Colon (tissue), 2 donors: Measurements from ENCODE around the gene CD6.

Experiments used
- FAIRE-seq: peaks from 2 replicates; lab custom pipeline; 2012; peaks lifted over from hg19 to GRCh38; lab: Jason Lieb, UNC
- donor health status: control.
- donor health status: control.

Gene CD6

GRCh38 chr11:60984636-60985035, 13.2 kb downstream of the CD6 start:
- FAIRE-seq = no peak

DNA sequence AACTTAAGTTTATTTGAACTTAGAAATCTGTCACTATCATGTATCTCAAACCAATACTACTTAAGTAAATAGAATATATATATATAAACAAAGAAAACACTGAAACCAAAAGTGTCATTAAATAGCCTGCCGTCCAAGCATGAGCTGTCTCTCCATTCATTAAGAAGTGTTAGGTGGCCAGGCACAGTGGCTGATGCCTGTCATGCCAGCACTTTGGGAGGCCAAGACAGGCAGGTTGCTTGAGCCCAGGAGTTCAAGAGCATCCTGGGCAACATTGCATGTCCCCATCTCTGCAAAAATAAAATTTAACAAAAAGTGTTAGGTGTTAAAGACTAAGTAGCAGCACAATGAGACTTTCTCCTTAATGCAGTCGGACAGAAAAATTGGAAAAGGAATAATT, 14.0 kb downstream of the CD6 start:
- no peak for FAIRE-seq

DNA sequence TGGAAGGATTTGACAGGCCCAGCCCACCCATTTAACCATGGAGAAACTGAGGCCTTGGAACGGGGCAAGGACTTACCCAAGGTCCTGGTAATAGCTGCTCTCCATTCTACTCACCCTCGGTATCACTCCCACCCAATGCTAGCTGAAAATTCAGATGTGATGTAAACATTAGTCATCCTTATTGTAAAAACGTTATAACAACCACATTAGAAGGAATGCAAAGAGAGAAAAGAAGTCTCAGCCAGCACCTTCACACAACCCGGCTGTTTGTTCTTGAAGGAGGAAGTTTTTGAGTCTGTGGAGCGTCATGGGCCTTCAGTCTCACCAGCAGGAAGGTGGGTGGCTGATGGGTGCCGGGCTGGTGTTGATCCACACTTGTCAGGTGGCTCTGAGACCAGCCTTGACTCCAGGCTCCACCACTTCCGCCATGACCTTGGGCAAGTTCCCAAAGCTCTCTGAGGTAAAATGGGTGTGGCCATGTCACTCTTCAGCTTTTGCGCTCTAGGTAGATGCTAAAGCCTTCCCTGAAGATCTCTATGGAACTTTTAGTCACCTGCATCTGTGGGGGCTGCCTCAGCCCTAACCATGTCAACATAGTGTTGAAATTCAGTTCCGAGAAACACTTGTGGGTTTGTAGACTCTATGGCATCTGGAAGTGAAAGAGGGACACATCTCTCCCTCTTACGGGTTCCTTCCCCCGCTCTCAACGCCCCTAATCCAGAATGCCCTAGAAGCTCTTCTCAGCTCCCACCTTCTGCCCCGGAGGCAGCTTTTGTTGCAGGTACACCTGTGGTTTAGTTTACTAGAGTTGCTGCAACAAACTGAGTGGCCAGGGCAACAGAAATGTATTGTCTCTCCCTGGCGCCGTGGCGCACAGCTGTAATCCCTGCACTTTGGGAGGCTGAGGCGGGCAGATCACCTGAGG, 14.8 kb downstream of the CD6 start:
- no peak for FAIRE-seq

- FAIRE-seq = no peak
Observed at GRCh38 chr11:60987577-60988277, 16.2 kb downstream of the CD6 start.

- FAIRE-seq = no peak
Observed at GRCh38 chr11:60988658-60989057, 17.2 kb downstream of the CD6 start.

DNA sequence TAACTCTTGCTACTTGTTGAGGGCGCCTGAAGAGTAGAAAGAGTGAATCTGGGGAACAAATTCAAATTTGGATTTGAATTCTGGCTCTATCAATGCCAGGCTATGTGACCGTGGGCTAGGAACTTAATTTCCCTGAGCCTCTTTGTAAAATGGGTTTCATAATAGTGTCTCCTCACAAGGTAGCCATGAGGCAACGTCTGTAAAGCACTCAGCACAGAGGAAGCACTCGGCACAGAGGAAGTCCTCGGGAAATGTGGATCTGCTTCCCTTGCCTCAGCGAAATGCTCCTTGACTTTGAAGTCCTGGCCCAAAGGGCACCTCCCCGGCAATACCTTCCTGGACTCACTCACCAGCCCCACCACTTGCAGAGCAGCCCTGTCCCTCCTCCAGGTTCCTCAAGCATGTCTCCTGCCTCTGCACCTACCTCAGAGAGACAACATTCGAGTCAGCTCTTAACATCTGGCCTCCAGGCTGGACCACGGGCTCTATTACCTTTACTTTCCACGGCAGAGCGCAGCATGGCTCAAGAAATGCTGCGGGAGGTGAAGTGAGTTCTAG, 17.7 kb downstream of the CD6 start:
- FAIRE-seq = no peak

- FAIRE-seq = no peak
Observed at GRCh38 chr11:60991457-60991856, 20.0 kb downstream of the CD6 start.

DNA sequence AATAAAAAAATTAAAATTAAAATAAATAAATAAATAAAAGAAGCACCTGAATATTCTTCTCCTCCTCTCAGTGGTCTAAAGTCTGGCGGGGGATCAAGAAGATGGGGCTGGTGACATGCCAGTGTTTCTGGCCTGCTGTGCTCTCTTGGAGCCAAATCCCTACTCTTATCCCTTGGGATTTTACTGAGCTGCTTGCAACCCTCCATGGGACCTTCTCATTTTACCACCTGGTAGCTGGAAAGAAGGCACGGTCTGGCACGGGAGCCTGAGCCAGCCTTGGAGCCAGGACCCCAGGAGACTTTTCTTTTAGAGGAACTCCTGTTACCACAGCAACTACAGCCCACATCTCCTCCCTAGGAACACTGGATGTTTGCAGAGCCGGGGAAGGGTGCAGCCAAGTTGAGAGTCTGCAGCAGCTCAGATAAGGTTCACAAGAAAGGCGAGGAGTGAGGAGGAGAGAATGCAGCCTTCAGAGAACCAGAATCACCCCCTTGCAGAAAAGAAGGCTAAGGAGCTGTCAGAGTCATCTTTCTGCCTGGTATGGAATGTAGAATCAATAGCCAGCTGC, 21.4 kb downstream of the CD6 start:
- FAIRE-seq = no peak

- no peak for FAIRE-seq
Observed at GRCh38 chr11:60993615-60994014, 22.1 kb downstream of the CD6 start.

DNA sequence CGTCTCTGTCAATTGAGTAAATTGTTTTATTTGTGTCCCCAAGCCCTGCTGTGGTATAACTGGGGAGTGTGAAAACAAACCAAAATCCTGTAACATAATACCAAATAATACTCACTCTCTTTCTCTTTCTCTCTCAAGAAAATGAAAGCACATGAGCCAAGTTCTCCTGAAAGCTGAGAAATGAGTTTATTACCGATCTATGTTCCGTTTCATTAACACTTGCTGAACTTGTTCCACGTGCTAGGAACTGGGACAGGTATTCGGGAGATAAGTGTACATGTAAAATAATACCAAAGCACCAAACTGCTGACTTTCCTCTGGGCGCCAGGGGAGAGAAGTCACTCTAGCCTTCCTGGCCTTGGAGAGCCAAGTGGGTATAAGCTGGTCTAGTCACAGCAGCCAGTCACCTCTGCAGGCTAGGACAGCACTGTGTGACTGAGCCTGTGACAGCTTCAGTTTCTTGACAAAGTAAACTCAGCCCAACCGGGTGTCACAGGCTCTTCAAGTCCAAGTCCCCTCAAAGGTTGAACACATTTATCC, 23.1 kb downstream of the CD6 start:
- FAIRE-seq = no peak

DNA sequence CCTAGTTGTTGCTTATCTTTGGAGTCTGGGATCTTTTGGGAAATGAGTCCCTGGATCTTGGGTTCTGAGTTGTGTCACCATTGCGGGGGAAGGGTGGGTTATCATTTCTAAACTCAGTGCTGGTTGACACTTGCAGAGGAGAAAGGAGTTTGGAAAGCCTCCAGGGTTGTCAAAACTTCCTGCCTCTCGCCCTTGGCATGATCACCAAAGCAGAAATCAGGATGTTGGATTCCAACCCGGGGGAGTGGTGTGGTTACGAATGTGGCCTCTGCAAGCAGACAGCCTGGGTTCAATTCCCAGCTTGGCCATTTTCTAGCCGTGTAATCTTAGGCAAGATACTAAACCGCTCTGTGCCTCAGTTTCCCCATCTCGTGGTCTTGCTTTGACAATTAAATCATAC, 24.3 kb downstream of the CD6 start:
- no peak for FAIRE-seq

DNA sequence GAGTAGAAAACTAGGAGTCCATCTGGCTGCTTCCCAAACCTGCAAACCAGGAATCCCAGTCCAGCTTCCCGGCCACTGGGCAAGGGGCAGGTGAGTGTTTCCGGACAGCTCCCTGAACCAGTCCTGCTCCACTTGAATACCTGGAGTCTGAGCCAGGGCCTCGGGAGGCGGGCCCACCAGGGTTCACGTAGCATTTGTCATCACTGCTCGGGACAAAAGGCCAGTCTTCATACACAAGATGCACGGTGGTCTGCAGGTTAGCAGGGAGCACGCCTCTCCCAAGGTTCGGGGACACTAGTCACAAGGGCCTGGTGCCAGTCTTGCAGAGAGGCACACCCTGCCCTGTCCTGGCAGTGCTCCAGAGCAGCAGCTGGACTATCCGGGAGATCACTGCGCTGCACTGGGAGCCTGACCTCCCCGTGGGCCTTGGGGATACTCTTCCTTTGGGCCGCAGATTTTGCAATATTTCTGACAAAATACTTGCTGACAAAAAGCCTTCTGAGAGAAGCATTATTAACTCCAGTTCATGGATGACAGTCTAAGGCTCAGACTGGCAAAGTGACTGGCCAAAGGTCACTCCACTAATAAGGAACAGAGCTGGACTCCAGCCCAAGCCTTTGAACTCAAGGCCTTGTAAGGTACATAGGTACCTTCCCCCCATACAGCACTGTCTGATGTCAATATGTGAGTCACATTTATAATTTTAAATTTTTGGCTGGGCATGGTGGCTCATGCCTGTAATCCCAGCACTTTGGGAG, 25.1 kb downstream of the CD6 start:
- FAIRE-seq = no peak

- FAIRE-seq = no peak
Observed at GRCh38 chr11:61000426-61000825, 28.9 kb downstream of the CD6 start.

- no peak for FAIRE-seq
Observed at GRCh38 chr11:61001931-61002330, 30.5 kb downstream of the CD6 start.

DNA sequence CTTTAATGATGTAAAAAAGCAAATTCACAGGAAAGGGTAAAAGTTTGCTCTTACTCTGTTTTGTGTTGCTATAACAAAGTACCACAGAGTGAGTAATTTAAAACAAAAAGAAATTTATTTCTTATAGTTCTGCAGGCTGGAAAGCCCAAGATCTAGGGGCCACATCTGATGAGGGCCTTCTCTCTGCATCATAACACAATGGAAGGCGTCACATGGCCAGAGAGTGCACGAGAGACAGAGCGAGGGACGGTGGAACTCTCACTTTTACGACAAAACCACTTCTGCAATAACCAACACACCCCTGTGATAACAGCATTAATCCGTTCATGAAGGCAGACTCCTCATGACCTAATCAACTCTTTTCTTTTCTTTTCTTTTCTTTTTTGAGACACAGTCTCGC, 31.1 kb downstream of the CD6 start:
- no peak for FAIRE-seq

- no peak for FAIRE-seq
Observed at GRCh38 chr11:61004180-61004611, 32.7 kb downstream of the CD6 start.

DNA sequence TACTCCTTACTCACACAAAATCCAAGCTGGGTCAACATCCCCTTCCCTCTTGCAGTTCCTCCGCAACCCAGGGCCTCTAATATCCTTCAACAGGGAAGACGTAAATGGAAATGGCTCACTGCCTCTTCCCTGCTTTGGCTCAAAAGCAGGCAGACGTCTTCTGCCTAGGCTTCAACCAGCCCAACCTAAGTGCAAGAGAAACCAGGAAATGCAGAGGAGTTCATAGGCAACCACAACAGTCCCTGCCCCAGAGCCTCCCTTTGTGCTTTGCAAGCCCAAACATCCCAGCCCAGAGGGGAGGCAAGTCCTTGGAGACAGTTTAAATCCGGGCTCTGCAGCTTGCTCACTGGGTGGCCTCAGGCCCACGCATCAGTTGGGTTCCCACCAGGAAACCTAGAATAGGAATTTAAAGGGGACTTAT, 33.3 kb downstream of the CD6 start:
- no peak for FAIRE-seq

GRCh38 chr11:61007383-61007955, 36.0 kb downstream of the CD6 start:
- no peak for FAIRE-seq

DNA sequence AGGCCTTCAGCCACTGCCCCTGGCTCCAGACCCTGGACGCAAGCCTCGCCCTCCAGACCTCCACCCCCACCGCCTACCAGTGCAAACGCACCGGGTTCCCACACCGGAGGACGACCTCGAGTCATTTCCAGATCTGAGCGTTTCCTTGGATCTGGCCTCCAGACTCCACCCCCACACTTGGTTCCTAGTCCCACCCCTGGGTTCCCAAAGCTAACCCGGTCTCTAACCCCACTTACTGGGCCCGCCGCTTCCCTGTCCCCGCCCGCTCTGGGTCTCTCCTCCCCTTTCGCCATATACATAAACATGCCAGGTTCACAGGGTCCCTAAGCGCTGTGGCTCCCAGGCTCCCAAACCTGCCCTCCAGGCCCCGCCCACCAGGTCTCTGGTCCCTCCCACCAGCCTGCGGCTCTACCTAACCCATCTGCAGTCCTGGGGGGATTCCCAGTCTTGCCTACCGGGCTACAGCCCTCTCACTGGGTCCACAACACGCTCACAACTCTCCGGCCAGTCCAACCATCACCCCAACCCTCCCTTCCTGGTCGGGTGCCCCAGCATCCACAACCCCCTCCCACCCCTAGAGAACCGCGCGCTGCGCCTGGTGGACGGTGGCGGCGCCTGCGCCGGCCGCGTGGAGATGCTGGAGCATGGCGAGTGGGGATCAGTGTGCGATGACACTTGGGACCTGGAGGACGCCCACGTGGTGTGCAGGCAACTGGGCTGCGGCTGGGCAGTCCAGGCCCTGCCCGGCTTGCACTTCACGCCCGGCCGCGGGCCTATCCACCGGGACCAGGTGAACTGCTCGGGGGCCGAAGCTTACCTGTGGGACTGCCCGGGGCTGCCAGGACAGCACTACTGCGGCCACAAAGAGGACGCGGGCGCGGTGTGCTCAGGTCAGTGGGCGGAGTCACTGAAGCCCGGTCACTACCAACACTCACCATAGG, 36.7 kb downstream of the CD6 start:
- FAIRE-seq = no peak

DNA sequence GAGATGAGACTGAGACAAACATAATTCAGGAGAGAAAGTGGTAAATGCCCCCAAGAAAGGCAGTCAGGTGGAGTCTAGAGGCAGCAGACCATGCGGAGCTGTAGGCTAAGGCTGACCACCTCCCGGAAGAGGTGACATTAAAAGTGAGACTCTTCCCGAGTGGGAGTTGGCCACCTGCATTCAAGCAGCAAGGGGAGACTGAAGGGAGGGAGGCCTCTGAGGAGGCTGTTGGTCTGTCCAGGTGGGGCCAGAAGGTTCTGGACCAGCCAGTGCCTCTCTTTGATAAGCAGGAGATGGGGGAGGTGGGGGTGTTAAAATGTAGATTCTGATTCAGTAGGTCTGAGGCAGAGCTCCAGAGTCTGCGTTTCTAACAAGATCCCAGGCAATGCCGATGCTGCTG, 37.5 kb downstream of the CD6 start:
- FAIRE-seq = no peak
